CD1c-positive myeloid dendritic cell (primary cell): ENCODE data around the gene TMEM187.

Experiments
- DNase-seq: peaks from one replicate; pipeline ENCODE4 v3.0.0-alpha.2; 2016; ENCODE audit errors: extremely low spot score

The TMEM187 gene

DNA sequence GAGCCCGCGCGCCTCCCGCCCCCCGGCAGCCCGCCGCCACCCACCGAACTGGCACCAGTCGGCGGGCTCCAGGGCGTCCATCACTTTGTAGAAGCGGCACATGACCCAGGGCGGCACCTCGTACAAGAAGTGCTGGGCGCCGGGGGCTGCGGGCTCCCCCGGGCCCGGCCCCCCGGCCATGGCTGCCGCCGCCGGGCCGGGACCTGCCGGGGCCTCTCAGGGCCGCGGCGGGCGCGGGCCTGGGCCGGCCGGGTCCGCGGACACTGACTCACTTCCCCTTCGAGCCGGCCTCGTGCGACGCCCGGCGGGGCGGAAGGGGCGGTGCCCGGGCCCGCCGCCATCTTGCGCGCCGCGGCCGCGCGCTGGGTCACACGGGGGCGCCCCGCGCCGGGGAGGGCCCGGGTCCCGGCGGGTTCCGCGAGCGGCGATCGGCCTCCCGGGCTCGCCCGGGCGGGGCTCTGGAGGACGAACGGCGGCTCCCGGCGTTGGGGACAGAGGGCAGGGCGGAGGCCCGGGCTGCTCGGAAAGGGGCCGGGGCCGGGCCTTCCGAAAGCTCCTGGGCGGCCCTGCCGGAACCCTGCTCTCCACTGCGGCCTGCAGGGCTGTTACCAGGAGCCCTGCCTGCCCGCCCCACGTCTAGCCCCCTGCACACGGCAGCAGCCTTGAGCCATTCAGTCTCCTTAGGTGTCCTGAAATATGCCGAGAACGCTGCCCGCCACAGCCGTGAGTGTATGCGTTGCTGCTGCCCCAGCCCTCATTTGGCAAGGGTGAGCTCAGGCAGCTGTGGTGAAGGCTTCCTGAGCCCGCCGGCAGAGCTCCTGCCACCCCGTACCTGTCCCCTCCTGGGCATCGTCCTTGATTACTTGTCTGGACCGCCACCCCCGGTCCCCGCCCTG, 47.3 kb downstream of the TMEM187 start, which contains the start of gene IRAK1:
IRAK1 (minus strand) TSS at position 270 of the 896 bp plus-strand sequence; CDS start at position 180, 90 bp downstream.
- DNase-seq, result peak; percentile 84

DNA sequence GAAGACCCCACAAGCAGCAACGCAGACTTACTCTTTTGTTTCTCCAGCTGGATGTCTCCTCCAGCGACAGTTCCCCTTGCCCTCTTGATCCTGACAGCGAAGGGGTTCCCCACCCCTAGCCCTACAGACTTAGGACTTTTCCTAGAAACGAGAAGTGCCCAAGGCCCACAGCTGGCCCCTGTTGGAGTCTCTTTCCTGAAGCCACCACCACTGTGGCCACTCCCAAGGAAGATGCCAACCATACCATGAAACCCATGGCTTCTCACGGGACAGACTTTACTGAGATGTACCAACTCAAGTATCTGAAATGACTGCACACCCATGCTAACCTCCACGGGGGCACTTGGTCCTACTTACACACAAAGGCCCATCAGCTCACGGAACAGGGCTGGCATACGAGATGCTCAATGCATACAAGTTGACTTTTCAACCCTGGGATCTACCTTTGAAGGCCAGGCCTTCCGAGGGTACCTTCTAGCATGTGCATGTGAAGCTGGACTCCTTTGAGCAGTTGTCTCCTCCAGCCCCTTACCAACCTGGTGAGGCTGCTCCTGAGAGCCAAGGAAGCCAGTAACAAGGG, 48.1 kb downstream of the TMEM187 start:
- DNase-seq, result peak; percentile 66

DNA sequence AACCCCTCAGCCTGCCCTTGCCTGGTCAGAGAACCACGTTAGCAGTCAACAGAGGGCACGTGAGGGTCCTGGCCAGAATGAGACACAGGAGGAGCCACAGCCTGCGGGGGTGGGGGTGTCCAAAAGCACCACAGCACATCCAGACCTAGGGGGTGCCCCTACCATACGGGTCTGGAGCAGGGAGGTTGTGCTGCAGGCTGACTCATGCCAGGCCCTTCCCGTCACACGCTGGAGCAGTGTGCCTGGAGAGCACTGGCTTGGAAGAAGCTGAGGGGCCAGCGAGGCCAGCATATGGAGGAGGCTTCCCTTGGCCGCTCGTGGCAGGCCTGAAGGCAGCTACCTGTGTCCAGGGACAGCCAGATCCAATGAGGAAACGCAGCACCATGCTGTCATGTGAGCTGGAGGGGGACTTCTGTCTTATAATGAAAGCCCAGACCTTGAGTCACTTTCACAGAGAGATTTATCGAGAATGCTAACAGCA, 48.6 kb downstream of the TMEM187 start:
- peak; percentile 25 for DNase-seq

DNA sequence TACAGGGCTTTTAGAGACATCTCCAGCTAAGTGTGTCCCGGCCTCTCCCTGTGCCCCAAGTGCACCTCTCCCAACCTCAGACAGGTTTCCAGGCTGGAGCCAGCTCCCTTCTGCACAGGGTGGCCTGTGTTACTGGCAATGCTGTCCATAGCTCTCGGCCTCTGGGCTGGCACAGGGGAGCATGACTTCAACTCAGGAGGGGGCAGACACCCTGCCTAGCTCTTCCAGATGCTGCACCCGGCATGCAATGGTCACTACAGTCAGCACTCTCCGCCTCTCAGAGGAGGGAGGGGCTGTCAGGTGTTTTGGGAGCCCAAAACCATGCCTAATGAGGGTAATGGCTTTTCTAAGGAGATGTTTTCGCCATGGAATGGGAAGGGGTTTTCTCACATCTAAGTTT, 49.6 kb downstream of the TMEM187 start:
- DNase-seq, result no peak

DNA sequence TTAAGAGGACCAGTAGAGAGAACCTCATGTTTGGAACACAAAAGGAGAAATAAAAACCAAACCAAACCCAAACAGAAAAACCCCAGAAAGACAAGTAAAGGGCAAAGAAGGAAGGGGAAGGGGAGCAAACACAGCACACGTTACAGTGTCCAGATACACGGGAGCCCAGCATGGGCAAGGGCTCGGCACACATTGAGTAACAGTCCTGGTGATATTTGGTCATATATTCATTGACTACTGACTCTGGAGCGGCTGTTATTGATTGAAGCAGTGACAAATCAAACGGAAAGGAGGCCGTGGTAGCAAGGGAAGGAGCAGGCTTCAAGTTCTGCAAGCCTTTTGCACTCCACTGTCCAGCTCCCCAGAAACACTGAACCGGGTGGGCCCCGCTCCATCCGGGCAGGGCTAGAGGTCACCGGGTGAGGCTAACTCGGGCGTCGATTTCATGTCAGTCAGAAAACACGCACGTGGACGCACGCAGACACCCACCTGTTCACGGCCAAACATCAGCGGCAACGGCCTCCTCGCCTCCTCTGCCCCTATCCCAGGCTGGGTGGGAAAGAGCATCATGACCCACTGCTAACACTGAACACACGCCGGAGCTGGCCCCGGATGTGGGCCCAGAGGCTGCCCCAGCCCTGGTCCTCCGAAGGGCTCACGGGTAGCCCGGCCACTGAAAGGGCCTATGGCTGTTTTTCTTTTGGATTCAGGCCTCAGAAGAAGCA, 50.9 kb downstream of the TMEM187 start:
- no peak for DNase-seq

DNA sequence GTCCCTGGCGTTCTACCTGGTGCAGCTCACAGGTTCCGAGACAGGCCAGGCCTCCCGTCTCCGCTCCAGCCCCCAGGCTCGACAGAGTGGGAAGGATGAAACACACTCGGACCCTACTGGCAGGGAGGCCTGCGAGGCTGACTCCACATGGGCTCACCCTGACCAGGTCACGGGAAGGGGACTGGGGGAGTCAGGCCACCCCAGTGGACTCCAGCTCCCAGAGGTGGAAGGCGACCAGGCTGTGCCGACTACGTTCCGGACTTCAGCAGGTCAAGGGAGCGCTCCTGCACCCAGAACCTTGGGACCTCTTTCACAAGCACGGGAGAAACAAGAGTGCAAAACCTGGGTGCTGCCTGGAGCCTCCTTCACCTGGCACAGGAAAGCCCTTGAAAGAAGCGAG, 51.7 kb downstream of the TMEM187 start:
- no peak for DNase-seq

DNA sequence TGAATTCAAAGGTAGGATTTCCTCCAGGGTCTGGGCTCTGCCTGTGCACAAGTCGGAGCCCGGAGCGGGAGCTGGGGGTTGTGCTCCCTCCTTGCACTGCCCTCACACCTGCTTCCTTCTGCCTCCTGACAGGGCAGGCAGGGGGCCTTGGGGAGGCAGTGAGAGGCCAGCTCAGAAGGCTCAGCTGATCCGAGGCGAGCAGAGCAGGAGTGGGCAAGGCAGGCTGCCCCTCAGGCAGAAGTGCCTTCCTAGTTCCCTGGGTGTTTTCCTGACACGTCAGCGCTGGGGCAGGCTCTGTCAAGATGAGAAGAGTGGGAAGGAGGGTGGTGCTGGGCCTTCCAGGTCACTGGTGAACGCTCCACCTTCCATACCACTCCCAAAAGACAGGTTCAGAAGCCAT, 52.7 kb downstream of the TMEM187 start:
- no peak for DNase-seq

DNA sequence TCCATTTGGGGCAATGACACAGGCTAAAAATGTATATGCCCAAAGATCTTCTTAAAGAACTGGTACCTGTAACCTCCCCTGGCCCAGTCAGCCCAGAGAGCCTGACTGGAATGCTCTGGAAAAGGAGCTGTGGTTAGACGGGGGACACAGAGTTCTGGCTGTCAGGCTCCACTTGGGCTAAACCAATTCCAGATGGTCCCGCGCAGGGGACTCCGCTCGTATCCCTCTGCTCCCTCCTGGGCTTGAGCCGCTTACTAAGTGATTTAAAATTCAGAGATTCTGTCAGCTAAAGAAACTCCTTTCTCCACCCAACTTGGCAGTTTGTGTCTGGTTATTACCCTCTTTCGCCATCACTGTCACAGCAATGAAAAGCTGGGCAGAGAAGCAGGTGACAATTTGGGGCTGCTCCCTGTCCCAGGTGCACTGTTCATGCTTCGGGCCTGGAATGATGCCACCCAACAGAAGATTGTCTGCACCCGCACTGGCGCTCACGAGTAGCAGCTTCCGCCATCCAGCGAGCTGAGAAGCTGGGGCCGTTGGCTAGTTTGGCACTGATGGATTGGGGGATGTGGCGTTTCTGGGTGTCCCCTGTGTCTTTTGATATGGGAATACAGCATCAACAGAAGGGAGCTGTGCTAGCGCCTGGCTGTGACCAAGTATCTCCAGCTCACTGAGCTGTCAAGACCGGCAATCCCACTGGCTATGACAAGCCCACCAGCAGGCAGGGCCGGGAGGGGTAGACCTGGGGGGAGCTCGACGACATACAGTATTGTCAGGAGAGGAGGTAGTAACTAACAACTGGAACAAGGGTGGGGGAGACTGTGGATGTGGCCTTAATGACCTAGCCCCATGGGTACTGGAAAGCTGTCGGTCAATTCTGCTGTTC, 53.8 kb downstream of the TMEM187 start:
- DNase-seq, result no peak

DNA sequence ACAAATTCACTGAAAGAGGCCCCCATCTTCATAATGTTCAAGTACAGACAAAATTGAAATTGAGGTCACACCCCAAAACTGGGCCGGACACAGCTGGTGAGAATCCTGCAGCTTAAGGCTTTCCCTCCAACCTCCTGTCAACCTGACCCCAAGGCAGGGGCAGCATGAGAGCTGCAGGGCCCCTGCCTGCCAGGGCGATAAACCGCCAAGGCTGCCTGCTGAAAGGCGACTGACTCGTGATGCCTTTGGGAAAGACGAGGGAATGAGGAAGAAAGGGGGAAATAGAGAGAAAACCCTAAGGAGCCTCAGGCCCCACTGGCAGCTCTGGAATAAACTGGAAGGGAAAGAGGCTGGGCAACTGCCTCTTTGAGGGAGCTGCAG, 54.5 kb downstream of the TMEM187 start:
- DNase-seq, result no peak

DNA sequence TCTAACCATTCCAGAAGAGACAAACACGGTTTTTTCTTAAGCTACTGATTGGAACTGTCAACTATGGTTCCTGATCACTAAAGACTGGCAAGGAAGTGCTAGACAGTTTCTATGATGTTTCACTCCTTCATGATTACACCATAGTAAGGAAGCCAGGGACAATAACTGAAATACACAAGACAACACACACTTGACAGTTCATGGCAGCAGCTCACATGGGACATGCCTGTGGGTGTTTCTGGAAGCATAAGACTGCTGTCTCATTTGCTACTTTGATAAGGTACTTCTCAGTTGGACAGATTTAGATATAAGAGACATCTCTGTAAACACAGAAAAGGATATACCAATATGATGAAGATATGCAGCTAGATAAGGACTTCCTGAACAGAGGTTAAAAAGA, 55.4 kb downstream of the TMEM187 start:
- DNase-seq, result no peak

DNA sequence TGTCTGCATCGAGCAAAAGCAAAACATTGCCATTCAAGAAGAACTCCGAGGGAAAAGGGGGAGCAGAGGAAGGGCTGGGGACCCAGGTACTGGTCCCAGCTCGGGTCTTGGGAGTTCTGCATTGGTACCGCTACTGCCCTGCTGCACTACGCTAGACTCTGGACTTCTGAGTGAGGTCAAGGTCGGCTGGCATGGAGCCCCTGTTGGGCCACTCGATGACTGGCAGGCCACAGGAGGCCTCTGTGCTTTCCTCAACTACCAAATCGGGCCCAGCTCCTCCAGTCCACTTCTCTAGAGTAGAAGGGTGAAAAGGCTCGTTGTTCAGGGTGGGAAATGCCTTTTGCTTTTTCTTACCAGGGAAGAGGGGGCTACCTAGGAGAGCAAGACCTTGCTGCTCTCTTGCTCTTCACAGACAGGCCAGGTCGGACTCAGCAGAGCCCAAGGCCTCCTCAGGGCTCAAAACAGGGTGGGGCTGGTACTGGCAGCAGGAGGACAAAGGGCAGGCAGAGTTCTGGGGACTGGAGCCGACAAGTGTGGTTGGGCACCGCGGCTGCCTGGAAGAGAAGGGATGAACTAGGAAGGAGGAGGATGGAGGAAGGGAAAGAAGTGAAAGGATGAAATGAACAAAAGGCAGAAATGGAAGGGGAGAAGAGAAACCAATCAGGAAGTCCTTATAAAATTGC, 56.1 kb downstream of the TMEM187 start:
- no peak for DNase-seq

DNA sequence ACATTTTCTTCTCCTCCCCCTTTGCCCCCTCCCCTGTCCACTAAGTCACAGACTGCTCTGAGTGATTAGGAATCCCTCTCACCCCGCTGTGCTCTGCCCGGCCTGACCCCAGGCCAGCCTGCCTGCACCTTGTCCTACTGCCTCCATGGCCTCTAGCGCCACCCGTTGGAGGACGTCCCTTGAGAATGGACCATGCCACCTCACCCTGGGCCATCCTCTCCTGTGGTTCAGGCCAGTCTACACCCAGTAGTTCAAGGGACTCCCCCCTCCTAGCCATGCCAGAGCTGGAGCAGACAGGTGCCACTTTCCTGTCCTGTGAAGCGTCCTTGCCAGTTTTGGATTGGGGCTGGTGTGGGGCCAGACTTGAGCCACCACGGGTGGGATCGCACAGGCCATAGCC, 56.9 kb downstream of the TMEM187 start:
- DNase-seq, result no peak

DNA sequence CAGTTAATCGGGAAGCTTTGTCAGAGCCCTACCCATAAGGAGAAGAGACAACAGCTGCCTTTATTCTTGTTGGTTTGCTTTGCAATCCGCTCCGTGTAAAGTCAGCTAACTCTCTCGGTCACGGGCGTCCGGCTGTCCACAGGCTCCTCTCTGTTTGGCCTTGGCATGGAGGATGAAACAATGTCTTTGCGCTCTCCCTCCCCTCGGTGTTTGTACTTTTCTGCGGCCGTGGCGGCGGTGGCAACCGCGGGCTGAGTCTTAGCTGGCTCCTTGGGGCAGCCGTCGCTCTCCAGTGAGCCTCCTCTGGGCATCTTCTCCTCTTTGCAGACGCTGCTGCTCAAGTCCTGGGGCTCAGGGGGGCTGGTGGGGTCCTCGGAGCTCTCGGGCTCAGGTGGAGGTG, 57.7 kb downstream of the TMEM187 start:
- no peak for DNase-seq

DNA sequence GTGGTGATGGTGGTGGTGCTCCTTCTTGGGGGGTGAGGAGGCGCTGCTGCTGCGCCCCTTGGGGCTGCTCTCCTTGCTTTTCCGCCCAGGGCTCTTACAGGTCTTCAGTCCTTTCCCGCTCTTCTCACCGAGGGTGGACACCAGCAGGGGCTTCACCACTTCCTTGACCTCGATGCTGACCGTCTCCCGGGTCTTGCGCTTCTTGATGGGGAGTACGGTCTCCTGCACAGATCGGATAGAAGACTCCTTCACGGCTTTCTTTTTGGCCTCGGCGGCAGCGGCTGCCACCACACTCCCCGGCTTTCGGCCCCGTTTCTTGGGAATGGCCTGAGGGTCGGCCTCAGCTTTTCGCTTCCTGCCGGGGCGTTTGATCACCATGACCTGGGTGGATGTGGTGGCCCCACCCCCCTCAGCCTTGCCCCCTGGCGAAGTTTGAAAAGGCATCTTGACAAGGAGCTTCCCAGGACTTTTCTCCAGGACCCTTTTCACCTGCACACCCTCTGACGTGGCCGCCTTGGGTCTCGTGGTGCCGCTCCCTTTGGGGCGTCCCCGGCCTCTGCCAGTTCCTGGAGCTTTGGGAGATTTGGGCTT, 58.3 kb downstream of the TMEM187 start:
- no peak for DNase-seq

DNA sequence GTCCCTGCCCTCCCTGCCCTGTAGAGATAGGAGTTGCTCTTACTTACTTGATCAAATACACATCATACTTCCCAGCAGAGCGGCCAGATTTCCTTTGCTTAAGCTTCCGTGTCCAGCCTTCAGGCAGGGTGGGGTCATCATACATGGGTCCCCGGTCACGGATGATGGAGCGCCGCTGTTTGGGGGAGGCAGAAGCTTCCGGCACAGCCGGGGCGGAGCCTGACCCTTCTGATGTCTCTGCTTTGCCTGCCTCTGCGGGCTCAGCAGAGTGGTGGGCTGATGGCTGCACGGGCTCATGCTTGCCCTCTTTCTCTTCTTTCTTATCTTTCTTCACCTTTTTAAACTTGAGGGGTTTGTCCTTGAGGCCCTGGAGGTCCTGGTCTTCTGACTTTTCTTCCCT, 59.6 kb downstream of the TMEM187 start:
- DNase-seq, result no peak

DNA sequence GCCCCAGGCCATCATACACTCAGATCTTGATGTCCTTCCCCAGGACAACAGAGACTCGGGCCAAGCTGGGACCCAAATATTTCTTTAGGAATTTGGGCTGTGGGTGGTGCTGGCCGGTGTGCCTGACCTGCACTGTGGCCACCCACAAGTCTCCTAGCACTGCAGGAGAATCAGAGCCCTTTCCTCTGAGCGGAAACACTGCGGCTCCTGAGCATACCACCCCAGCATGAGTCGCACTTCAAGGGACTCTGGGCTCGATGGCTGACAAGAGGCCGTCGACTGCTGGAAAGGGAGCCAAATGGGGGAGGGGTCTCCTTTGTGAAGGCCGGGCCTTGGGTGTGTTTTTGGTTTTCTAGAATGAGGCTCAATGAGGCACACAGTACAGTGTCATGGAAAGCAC, 60.1 kb downstream of the TMEM187 start:
- DNase-seq, result no peak
